Right renal pelvis (tissue), 4 donors: ENCODE data around the gene FAM124A. TPM values are rescaled to one million over a fixed set of nuclear protein-coding genes. Genes with fewer than 3 reads are reported as not detected.

Experiments
- DNase-seq, 4 donors: peaks; one replicate each; pipeline ENCODE4 v3.0.0-alpha.2; 2013; ENCODE audit warnings: low read depth in 4 of 4, low spot score in 3 of 4, missing footprints in 1 of 4
- polyA plus RNA-seq, 4 donors: library from polyadenylated mRNA; unstranded; fragments of 120-200 nt; gene quantifications; one replicate each; pipeline ENCODE4 v1.2.1, GENCODE V29; 2013; ENCODE audit not compliant: insufficient read length in 4 of 4

The FAM124A gene
- polyA plus RNA-seq, 4 donors, result 4.2 to 5.3 (median 4.4) TPM

DNA sequence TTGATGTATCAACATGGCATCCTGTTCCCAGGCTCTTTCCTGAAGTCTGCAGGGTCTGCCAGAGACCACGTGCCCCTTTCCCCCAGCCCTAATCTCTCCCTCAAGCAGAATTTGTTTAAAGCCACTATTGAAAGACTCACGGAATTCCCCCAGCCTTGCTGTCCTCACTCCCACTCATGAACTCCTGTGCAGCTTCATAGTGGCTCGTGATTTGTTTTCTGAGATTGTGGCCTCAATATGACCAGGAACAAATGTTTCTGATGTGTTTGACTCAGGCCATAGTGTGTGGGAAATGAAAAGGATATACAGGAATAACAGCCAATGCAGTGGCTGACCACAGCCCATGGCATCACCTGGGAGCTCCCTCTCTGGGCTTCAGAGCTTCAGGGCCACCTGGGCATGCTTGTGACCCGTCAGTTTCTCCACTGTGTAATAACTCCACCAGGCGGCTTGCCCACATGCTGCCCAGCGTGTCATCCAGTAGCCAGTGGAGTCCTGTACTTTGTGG is 109.2 kb downstream of the FAM124A start:
- DNase-seq, result no peak

DNA sequence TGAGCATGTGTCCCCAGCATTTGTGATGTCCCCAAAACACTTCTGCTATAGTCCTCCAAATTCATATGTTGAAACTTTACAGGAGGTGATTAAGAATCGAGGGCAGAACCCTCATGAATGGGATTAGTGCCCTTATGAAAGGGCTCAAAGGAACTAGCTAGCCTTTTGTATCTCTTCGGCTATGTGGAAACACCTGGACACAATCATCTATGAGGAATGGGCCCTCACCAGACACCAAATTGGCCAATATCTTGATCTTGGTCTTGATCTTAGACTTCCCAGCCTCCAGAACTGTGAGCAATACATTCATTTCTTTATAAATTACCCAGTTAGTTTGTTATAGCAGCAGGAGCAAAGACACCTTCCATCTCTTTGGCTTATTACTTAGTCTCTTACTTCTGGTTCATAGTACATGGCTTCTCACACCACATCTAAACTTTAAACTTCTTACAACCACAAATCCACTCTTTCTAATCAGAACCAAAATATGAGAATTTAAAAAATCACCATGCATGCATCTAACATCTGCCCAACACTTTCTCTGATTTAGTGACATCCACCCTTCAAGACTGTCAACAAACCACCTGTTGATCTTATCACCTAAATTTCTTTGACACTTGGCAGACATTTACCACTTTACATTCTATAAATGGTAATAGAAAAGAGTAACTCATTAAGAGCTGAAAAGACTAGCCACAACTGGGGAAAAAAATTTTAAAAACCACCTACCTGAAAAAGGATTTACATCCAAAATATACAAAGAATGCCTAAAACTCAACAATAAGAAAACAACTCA is 110.6 kb downstream of the FAM124A start:
- no peak for DNase-seq

DNA sequence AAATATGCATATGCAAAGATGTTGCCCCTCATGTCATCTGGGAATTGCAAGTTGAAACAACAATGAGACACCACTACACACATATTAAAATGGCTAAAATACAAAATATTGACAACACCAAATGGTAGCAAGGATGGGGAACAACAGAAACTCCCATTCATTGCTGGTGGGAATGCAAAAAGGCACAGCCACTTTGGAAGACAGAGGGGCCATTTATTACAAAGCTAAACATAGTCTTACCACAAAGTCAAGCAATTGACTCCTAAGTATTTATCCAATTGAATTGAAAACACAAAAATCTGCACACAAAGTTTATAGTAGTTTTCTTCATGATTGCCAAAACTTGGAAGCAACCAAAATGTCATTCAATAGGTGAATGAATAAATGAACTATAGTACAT is 111.2 kb downstream of the FAM124A start:
- DNase-seq, result no peak

DNA sequence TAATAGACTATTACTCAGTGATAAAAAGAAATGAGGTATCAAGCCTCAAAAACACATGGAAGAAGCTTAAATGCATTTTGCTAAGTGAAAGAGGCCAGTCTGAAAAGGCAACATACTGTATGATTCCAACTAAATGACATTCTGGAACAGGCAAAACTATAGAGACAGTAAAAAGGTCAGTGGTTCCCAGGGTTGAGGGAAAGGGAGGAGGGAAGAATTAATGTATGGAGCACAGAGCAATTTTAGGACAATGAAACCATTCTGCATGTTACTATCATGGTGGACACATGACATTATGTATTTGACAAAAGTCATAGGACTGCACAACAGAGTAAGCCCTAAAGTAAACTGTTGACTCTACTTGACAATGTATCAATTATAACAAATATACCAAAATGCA is 111.6 kb downstream of the FAM124A start:
- DNase-seq, result no peak

Other genes starting within 250 kb of the FAM124A start
- under 1 TPM; 0.22 to 0.66 (median 0.33) TPM for gene C13orf42, start 111.1 kb upstream of the FAM124A start, polyA plus RNA-seq
- gene SERPINE3, start 117.3 kb downstream of the FAM124A start, polyA plus RNA-seq, result under 1 TPM; 0.20 to 0.40 (median 0.27) TPM
- 10 to 100 TPM; 32.1 to 43.2 (median 39.3) TPM for gene INTS6, start 230.6 kb downstream of the FAM124A start, polyA plus RNA-seq